SK-N-MC (cell line): ENCODE results near the gene GBX1.

Experiments
- EZH2 ChIP-seq: fragments of 200-600 bp; sonication (generic); IDR thresholded peaks from one replicate; pipeline ENCODE4 v1.6.1; 2017; ENCODE audit warnings: antibody characterized with exemption
- FOXP2 ChIP-seq: optimal IDR thresholded peaks from 2 replicates; pipeline ENCODE3; 2011; ENCODE audit warnings: mild to moderate bottlenecking, moderate library complexity; ENCODE audit not compliant: insufficient read depth; ENCODE audit errors: extremely low read length, control extremely low read depth
- POLR2AphosphoS5 ChIP-seq: IDR thresholded peaks from 2 replicates; pipeline ENCODE4 v1.6.1; 2012; ENCODE audit warnings: mild to moderate bottlenecking, low read depth, low read length, borderline replicate concordance

DNA sequence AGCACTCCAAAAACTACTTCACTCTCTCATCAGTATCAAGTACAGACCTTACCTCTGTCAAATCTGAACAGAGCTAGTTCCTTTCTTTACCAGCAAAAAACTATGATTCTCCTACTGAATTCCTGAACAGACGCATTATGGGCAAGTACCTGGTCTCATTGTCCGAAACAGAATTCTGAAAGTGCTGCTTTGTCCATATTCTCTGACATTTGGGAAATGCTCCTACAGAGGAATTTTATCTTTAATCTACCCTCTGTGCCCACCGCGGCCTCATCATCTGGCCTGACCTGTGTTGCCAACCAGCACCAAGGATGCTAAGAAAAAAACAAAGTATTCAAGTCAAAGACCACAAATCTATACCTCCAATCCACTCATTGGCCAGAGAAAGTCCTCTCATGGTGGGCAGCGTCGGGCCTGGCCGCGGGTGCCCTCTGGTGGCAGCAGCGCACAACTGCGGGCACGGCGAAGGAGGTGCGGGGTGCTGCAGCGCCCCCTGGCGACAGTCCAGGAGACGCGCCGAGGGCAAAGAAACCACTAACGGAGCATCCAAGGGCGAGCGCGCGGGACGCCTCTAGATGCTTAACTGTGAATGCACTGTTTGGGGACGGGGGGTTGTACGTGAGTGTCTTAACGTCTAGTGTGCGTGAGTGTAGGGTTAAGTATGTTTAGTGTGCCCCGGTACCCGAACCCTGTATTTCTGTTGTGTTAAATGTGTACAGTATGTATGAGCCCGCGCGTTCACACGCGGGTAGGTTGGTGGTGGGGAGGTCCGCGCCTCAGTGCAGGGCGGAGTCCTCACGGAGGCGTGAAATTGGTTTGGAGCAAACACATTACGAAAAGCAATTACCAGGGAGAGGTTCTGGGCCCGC is 5.0 kb upstream of the GBX1 start:
- TF ChIP-seq POLR2AphosphoS5: no peak
- no peak for TF ChIP-seq EZH2
- TF ChIP-seq FOXP2: no peak
